Hepatocyte (in vitro differentiated cells): Measurements from ENCODE around the gene CATSPER4. TPM values are rescaled to one million over a fixed set of nuclear protein-coding genes. Genes with fewer than 3 reads are reported as not detected.

Experiments used
- DNase-seq: peaks from one replicate; pipeline ENCODE4 v3.0.0-alpha.2; 2016; ENCODE audit warnings: low spot score
- H2AFZ ChIP-seq: fragments of 200-600 bp; sonication (generic); 2 replicates; pipeline ENCODE4 v1.6.0; 2016; ENCODE audit warnings: antibody characterized with exemption, mild to moderate bottlenecking
- H3K27ac ChIP-seq: fragments of 200-600 bp; sonication (generic); 2 replicates; pipeline ENCODE4 v1.5.1; 2016; ENCODE audit warnings: mild to moderate bottlenecking
- H3K27me3 ChIP-seq: fragments of 200-600 bp; sonication (generic); 2 replicates; pipeline ENCODE4 v1.6.1; 2016
- H3K36me3 ChIP-seq: fragments of 200-600 bp; sonication (generic); replicated peaks from 2 replicates; pipeline ENCODE4 v1.5.1; 2016; ENCODE audit warnings: low read depth; ENCODE audit not compliant: insufficient read depth
- H3K4me1 ChIP-seq: fragments of 200-600 bp; sonication (generic); 2 replicates; pipeline ENCODE4 v1.5.1; 2016; ENCODE audit warnings: mild to moderate bottlenecking, moderate library complexity; ENCODE audit not compliant: insufficient read depth
- H3K4me2 ChIP-seq: fragments of 200-600 bp; sonication (generic); 2 replicates; pipeline ENCODE4 v1.6.0; 2016
- H3K4me3 ChIP-seq: fragments of 200-600 bp; sonication (generic); 2 replicates; pipeline ENCODE4 v1.5.1; 2016; ENCODE audit warnings: mild to moderate bottlenecking
- H3K79me2 ChIP-seq: fragments of 200-600 bp; sonication (generic); 2 replicates; pipeline ENCODE4 v1.6.0; 2017; ENCODE audit warnings: mild to moderate bottlenecking
- H3K9me2 ChIP-seq: fragments of 200-600 bp; sonication (generic); replicated peaks from 2 replicates; pipeline ENCODE4 v1.6.0; 2017; ENCODE audit warnings: mild to moderate bottlenecking; ENCODE audit not compliant: insufficient read depth
- H3K9me3 ChIP-seq: fragments of 200-600 bp; sonication (generic); 2 replicates; pipeline ENCODE4 v1.5.1; 2016; ENCODE audit warnings: low read depth, mild to moderate bottlenecking
- H4K20me1 ChIP-seq: fragments of 200-600 bp; sonication (generic); 2 replicates; pipeline ENCODE4 v1.6.0; 2016; ENCODE audit warnings: mild to moderate bottlenecking; ENCODE audit not compliant: insufficient read depth, poor library complexity, severe bottlenecking
- EZH2 ChIP-seq: fragments of 200-600 bp; sonication (generic); IDR thresholded peaks from 2 replicates; pipeline ENCODE4 v1.6.1; 2016; ENCODE audit warnings: antibody characterized with exemption, mild to moderate bottlenecking, borderline replicate concordance
- EZH2phosphoT487 ChIP-seq: fragments of 200-600 bp; sonication (generic); IDR thresholded peaks from one replicate; pipeline ENCODE4 v1.6.1; 2018; ENCODE audit warnings: antibody characterized with exemption, mild to moderate bottlenecking, low read depth, moderate library complexity; ENCODE audit not compliant: unreplicated experiment, severe bottlenecking
- WGBS: methylation state at CpG from one replicate; pipeline ENCODE4 v1.1.6; 2016; ENCODE audit warnings: low lambda C conversion rate; ENCODE audit errors: missing lambda C conversion rate; 5-methylcytosine and 5-hydroxymethylcytosine counted together
- polyA plus RNA-seq: library from polyadenylated mRNA; unstranded; fragments of >200 nt; fragmentation: Nextera tagmentation; extraction: Ambion mirVana; gene quantifications from 2 replicates; pipeline ENCODE4 v1.2.1, GENCODE V29; 2016
- total RNA-seq: library from RNA; depleted of rRNA; stranded (reverse); fragments of >200 nt; gene quantifications from 2 replicates; pipeline ENCODE4 v1.2.3, GENCODE V29; 2014
- TF ChIP-seq, protein P1 (sequence below): fragments of 200-600 bp; sonication (generic); IDR thresholded peaks from 2 replicates; pipeline ENCODE4 v1.5.1; 2016; ENCODE audit warnings: antibody characterized with exemption, mild to moderate bottlenecking; ENCODE audit not compliant: poor library complexity

Gene CATSPER4
- total and polyA plus RNA-seq, 2 experiments from 2014 or later, result 0.07 TPM; not detected in 1

- TF ChIP-seq EZH2phosphoT487, result no peak
- no peak for TF ChIP-seq EZH2
- TF ChIP-seq, protein P1, sequence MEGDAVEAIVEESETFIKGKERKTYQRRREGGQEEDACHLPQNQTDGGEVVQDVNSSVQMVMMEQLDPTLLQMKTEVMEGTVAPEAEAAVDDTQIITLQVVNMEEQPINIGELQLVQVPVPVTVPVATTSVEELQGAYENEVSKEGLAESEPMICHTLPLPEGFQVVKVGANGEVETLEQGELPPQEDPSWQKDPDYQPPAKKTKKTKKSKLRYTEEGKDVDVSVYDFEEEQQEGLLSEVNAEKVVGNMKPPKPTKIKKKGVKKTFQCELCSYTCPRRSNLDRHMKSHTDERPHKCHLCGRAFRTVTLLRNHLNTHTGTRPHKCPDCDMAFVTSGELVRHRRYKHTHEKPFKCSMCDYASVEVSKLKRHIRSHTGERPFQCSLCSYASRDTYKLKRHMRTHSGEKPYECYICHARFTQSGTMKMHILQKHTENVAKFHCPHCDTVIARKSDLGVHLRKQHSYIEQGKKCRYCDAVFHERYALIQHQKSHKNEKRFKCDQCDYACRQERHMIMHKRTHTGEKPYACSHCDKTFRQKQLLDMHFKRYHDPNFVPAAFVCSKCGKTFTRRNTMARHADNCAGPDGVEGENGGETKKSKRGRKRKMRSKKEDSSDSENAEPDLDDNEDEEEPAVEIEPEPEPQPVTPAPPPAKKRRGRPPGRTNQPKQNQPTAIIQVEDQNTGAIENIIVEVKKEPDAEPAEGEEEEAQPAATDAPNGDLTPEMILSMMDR, result no peak
- no peaks in the 10 kb centered on the region for H4K20me1 ChIP-seq
- no peaks in the 10 kb centered on the region for H3K4me1 ChIP-seq
- H3K36me3 ChIP-seq, result no peaks in the 10 kb centered on the region
- no peak overlapping the region for H3K27ac ChIP-seq
- no peak overlapping the region for H3K4me3 ChIP-seq
- no peaks in the 10 kb centered on the region for H3K27me3 ChIP-seq
- 52% methylated on average over 3 of the region's 3 CpGs for WGBS
- DNase-seq, result no peak
- H3K9me2 ChIP-seq, result no peaks in the 10 kb centered on the region
- no peaks in the 10 kb centered on the region for H3K79me2 ChIP-seq
- H2AFZ ChIP-seq, result no peak overlapping the region
- no peaks in the 10 kb centered on the region for H3K9me3 ChIP-seq
- no peak overlapping the region for H3K4me2 ChIP-seq
These were observed 24.8 kb downstream of the CATSPER4 start for GRCh38 chr1:26215246-26215645.

- no peak for TF ChIP-seq EZH2
- no peak for TF ChIP-seq EZH2phosphoT487
- H3K4me3 ChIP-seq, result no peak overlapping the region
- no peaks in the 10 kb centered on the region for H3K4me1 ChIP-seq
- H3K9me2 ChIP-seq, result no peaks in the 10 kb centered on the region
- no peaks in the 10 kb centered on the region for H3K36me3 ChIP-seq
- no peak for DNase-seq
- H4K20me1 ChIP-seq, result no peaks in the 10 kb centered on the region
- H3K27me3 ChIP-seq, result no peaks in the 10 kb centered on the region
- H3K79me2 ChIP-seq, result no peaks in the 10 kb centered on the region
- H3K9me3 ChIP-seq, result no peaks in the 10 kb centered on the region
- no peak overlapping the region for H3K4me2 ChIP-seq
- WGBS, result 96% methylated on average over 11 of the region's 11 CpGs
- H3K27ac ChIP-seq, result no peak overlapping the region
- H2AFZ ChIP-seq, result no peak overlapping the region
These were observed 28.6 kb downstream of the CATSPER4 start for GRCh38 chr1:26218906-26219494.

DNA sequence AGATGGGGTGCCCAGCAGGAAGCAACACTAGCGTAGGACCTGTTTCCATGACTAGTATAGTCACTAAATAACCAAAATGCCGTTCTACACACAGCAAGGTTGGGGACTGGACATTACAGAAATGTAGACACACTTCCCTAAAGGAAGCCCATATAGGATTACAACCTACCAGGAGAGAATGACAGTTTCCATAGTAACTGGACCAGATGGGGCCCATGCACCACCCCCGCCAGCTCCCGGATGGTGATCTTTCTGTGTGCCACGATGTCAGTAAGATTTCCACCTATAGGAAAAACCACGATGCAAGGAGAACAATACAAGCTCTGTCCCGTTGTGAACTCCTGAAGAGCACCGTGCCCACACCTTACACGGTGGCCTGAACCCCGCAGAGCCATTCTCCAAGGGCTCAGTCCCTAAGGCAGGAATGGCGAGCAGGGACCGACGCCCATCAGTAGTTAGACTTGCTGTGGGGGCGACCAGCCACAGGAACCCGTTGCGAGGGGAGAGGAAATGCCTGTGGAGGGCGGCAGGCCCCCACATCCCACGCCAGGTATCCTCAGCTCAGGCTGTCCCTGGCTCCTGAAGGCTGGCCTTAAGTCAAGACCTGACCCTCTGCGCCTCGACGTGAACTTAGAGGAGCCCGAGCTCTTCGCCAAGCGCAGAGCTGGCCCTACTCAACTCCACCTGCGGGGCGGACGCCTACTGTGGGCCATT is 30.0 kb downstream of the CATSPER4 start:
- 83% methylated on average over 27 of the region's 27 CpGs for WGBS
- H4K20me1 ChIP-seq, result no peaks in the 10 kb centered on the region

DNA sequence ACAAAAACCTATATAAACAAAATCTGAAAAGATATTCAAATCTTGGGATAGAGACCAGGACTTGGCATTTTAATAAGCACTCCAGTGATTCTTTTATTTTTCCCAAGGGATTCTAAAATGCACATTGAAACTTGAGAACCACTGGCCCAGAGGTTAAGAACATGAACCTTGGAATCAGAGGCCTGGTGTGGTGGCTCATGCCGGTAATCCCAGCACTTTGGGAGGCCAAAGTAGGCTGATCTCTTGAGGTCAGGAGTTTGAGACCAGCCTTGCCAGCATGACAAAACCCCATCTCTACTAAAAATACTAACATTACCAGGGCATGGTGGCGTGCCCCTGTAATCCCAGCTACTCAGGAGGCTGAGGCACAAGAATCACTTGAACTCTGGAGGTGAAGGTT is 30.7 kb downstream of the CATSPER4 start:
- Histone ChIP-seq H3K79me2 (no peaks in the 10 kb centered on the region), H3K4me3 (no peak overlapping the region), H3K9me3 (no peaks in the 10 kb centered on the region), H3K27ac (no peak overlapping the region), H3K27me3 (no peaks in the 10 kb centered on the region), H3K9me2 (no peaks in the 10 kb centered on the region), H4K20me1 (no peaks in the 10 kb centered on the region), H3K4me2 (no peak overlapping the region), H3K36me3 (no peaks in the 10 kb centered on the region), H2AFZ (no peak overlapping the region), H3K4me1 (no peaks in the 10 kb centered on the region)
- TF ChIP-seq, protein P1, result no peak
- TF ChIP-seq EZH2phosphoT487, result no peak
- TF ChIP-seq EZH2, result no peak
- 89% methylated on average over 2 of the region's 2 CpGs for WGBS
- DNase-seq, result no peak

More for the DNA sequence above, 30.0 kb downstream of the CATSPER4 start:
- Histone ChIP-seq H3K79me2 (no peaks in the 10 kb centered on the region), H3K27me3 (no peaks in the 10 kb centered on the region), H3K4me1 (no peaks in the 10 kb centered on the region), H3K9me3 (no peaks in the 10 kb centered on the region), H3K27ac (no peak overlapping the region), H3K9me2 (no peaks in the 10 kb centered on the region), H3K36me3 (no peaks in the 10 kb centered on the region), H2AFZ (no peak overlapping the region), H3K4me3 (no peak overlapping the region), H3K4me2 (no peak overlapping the region)
- TF ChIP-seq, protein P1, result no peak
- TF ChIP-seq EZH2 (no peak), EZH2phosphoT487 (no peak)
- no peak for DNase-seq
